Measurements from ENCODE around the gene FEZF2. TPM values are rescaled to one million over a fixed set of nuclear protein-coding genes. Genes with fewer than 3 reads are reported as not detected.

The FEZF2 gene
- total RNA-seq, 2 donors from 2014 or later: not detected

DNA sequence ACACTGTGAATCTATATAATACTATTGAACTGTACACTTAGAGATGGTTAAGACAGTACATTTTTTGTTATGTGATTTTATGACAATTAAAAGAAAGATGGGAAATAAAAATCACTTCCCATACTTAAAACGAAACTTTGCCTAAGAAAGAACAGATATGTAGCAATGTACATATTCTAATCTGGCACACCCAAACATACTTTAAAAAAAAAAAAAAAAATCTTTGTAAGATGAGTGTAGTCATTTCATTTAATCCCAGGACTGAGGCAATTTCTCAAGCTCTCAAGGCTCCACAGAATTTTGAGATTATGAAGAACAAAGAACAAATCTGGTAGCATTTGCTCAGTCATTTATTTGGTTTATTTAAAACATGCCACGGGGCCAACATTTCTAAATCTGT, 40.3 kb upstream of the FEZF2 start:
- H3K27ac ChIP-seq: no peak overlapping the region
- H3K36me3 ChIP-seq (replicated peaks in 1 of 2; ENCODE audit: insufficient read depth in 1 of 2, low read depth in 2 of 2): no peaks in the 10 kb centered on the region
- ATAC-seq (no peak), DNase-seq (no peak)
- TF ChIP-seq, protein P1, sequence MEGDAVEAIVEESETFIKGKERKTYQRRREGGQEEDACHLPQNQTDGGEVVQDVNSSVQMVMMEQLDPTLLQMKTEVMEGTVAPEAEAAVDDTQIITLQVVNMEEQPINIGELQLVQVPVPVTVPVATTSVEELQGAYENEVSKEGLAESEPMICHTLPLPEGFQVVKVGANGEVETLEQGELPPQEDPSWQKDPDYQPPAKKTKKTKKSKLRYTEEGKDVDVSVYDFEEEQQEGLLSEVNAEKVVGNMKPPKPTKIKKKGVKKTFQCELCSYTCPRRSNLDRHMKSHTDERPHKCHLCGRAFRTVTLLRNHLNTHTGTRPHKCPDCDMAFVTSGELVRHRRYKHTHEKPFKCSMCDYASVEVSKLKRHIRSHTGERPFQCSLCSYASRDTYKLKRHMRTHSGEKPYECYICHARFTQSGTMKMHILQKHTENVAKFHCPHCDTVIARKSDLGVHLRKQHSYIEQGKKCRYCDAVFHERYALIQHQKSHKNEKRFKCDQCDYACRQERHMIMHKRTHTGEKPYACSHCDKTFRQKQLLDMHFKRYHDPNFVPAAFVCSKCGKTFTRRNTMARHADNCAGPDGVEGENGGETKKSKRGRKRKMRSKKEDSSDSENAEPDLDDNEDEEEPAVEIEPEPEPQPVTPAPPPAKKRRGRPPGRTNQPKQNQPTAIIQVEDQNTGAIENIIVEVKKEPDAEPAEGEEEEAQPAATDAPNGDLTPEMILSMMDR (IDR thresholded peaks at IDR 0.05): no peak
- no peak for TF ChIP-seq POLR2A (IDR thresholded peaks at IDR 0.05)
- no peaks in the 10 kb centered on the region for H3K27me3 ChIP-seq
- H3K9me3 ChIP-seq: no peaks in the 10 kb centered on the region
- H3K4me1 ChIP-seq: no peaks in the 10 kb centered on the region
- intact Hi-C loops (cut with DNase I): no loop called here
- WGBS, 2 donors: 62 to 70% methylated on average over 2 of the region's 2 CpGs
- H3K4me3 ChIP-seq: no peak overlapping the region

DNA sequence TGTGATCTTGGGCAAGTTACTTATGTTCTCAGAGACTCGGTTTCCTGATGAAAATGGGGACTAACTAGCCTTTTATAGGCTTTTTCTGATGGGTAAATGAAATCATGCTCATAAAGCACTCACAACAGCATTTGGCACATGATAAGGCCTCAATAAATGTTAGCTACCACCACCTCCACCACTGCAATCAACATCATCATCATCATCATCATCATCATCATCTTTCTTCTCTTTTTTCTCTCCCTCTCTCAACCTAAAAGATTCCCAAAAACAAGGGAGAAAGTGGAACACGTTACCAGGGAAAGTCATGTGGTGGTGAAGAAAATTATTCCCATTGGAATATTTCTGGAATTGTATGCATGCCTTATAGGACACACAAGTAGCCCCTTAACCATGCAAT, 33.6 kb upstream of the FEZF2 start:
- intact Hi-C loops (cut with DNase I): no loop called here
- H3K36me3 ChIP-seq (replicated peaks in 1 of 2; ENCODE audit: insufficient read depth in 1 of 2, low read depth in 2 of 2): no peaks in the 10 kb centered on the region
- no peaks in the 10 kb centered on the region for H3K9me3 ChIP-seq
- no peaks in the 10 kb centered on the region for H3K4me1 ChIP-seq
- DNase-seq: no peak
- H3K27ac ChIP-seq: no peak overlapping the region
- WGBS, 2 donors: 72 to 80% methylated on average over 2 of the region's 2 CpGs
- H3K4me3 ChIP-seq: no peak overlapping the region
- H3K27me3 ChIP-seq: no peaks in the 10 kb centered on the region
- no peak for ATAC-seq
- TF ChIP-seq, protein P1 (IDR thresholded peaks at IDR 0.05): no peak
- no peak for TF ChIP-seq POLR2A (IDR thresholded peaks at IDR 0.05)

DNA sequence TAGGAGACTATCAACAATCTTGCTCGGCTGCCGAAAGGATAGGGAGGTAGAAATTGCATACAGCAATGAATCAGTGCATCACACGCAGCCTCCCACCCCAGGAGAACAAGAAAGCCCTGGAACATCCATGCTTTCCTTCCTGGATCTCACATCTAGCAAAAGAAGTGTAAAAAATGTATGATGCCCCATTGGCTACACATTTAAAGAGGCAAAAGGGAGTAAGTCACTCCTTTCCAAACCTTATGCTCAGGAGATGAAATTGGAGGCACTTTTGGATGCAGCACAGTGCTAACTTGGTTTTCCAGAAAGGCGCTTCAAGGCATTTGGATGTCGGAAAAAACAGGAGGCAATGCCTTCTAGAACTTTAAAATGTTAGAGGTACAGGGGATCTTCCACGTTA, 32.2 kb upstream of the FEZF2 start:
- no peak overlapping the region for H3K4me3 ChIP-seq
- H3K36me3 ChIP-seq (replicated peaks in 1 of 2; ENCODE audit: insufficient read depth in 1 of 2, low read depth in 2 of 2): no peaks in the 10 kb centered on the region
- DNase-seq: no peak
- no peak for ATAC-seq
- TF ChIP-seq, protein P1 (IDR thresholded peaks at IDR 0.05): no peak
- no peak for TF ChIP-seq POLR2A (IDR thresholded peaks at IDR 0.05)
- H3K27ac ChIP-seq: no peak overlapping the region
- no peaks in the 10 kb centered on the region for H3K4me1 ChIP-seq
- H3K27me3 ChIP-seq: no peaks in the 10 kb centered on the region
- intact Hi-C loops (cut with DNase I): no loop called here
- H3K9me3 ChIP-seq: no peaks in the 10 kb centered on the region
- WGBS, 2 donors: 80% methylated on average over 6 of the region's 6 CpGs

DNA sequence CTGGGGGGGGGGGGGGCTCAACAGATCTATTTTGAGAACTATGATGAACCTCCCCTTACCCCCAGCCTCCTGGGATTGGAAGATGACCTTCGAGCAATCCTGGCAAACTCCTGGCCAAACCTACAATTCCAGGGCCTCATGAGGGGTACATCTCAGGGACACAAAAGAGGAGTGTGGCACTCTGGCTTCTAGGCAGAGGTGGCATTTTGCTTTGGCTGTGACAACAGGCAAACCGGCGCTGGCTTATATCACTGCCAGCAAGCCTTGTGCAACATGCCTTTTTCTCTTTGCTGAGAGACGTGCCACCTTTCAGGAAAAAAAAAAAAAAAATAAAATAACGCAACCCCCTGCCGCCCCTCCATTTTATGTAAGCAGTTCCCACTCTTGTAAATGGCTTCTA, 31.8 kb upstream of the FEZF2 start:
- Histone ChIP-seq H3K36me3 (replicated peaks in 1 of 2; ENCODE audit: insufficient read depth in 1 of 2, low read depth in 2 of 2) (no peaks in the 10 kb centered on the region), H3K27ac (no peak overlapping the region), H3K9me3 (no peaks in the 10 kb centered on the region), H3K4me3 (no peak overlapping the region), H3K27me3 (no peaks in the 10 kb centered on the region), H3K4me1 (no peaks in the 10 kb centered on the region)
- DNase-seq: no peak
- no peak for ATAC-seq
- TF ChIP-seq, protein P1 (IDR thresholded peaks at IDR 0.05): no peak
- no peak for TF ChIP-seq POLR2A (IDR thresholded peaks at IDR 0.05)
- WGBS, 2 donors: 85 to 87% methylated on average over 5 to 6 of the region's 6 CpGs
- intact Hi-C loops (cut with DNase I): no loop called here

DNA sequence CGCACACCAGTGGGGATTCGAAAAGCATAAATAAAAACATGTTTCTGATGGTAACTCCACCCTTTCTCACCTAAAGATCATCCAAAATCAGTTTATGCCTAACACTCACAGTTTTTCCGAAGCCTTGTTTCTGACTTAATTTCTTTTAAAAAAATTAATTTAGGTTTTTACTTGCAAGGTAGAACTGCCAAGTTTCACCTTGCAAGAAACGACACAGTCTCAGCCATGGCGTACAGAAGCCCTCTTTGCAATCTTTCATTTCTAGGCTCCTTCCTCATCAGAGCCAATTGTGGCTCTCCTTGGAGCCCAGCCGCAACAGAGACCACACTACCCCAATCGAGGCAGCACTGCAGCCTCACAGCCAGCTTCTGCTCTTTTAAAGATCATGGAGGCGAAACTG, 31.0 kb upstream of the FEZF2 start:
- H3K4me1 ChIP-seq: no peaks in the 10 kb centered on the region
- DNase-seq (no peak), ATAC-seq (no peak)
- H3K27me3 ChIP-seq: no peaks in the 10 kb centered on the region
- WGBS, 2 donors: 73 to 76% methylated on average over 8 of the region's 8 CpGs
- H3K4me3 ChIP-seq: no peak overlapping the region
- intact Hi-C loops (cut with DNase I): no loop called here
- H3K36me3 ChIP-seq (replicated peaks in 1 of 2; ENCODE audit: insufficient read depth in 1 of 2, low read depth in 2 of 2): no peaks in the 10 kb centered on the region
- H3K27ac ChIP-seq: no peak overlapping the region
- TF ChIP-seq, protein P1 (IDR thresholded peaks at IDR 0.05): no peak
- TF ChIP-seq POLR2A (IDR thresholded peaks at IDR 0.05): no peak
- no peaks in the 10 kb centered on the region for H3K9me3 ChIP-seq
